ENCODE data around the gene SH3TC1. TPM values are rescaled to one million over a fixed set of nuclear protein-coding genes. Genes with fewer than 3 reads are reported as not detected.

The SH3TC1 gene
- total RNA-seq, 4 donors from 2014 or later: 15.0 to 78.6 (median 41.4) TPM

DNA sequence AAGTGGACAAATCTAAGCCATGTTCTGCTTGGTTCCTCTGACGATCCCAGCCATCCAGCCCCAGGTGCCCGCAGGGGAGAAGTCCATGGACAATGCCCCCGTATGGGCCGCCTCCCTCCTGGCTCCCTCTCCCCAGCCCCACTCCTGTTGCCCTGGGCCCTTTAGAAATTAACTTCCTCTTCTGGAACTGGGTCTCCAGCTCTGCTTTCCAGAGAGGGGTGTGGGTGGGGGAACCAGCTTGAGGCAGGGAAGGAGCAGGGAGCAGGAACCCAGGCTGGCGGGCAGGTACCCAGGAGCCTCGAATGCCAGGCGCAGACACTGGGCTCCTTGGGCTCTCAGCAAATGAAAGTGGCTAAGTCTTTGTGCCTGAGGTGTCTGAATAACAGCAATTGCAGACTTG lies 27.8 kb upstream of the SH3TC1 start:
- intact Hi-C loops (cut with DNase I; ENCODE audit: low total_unique reads) (no loop called here), in situ Hi-C loops (cut with MboI; ENCODE audit: low pct_ligation_motif_present in 1 of 4, low pct_unique_long_range_greater_than_20kb in 1 of 4, low sequenced_read_pairs in 3 of 4) (loop anchor here in 1 of 4 donors (25.0 kb wide), 1 partner anchor 241 kb away; no protein-coding TSS in a partner anchor)
- H3K4me3 ChIP-seq: no peak overlapping the region
- H3K27me3 ChIP-seq: peaks cover 5% of the 10 kb centered on the region
- TF ChIP-seq CTCF (IDR thresholded peaks at IDR 0.05) (no peak), POLR2A (IDR thresholded peaks at IDR 0.05) (no peak)
- H3K4me1 ChIP-seq: no peaks in the 10 kb centered on the region
- no peak for DNase-seq
- H3K27ac ChIP-seq: no peak overlapping the region
- 83% methylated on average over 7 of the region's 7 CpGs; no CpG with 5 or more reads in 1 of the 2 donors for WGBS, 2 donors (ENCODE audit: low coverage in 1 of 2)
- no peaks in the 10 kb centered on the region for H3K36me3 ChIP-seq
- H3K9me3 ChIP-seq: peaks cover 6 to 8% of the 10 kb centered on the region in 2 donors

GRCh38 chr4:8171984-8172924 lies 26.8 kb upstream of the SH3TC1 start:
- Histone ChIP-seq H3K9me3 (peaks cover 6 to 8% of the 10 kb centered on the region in 2 donors), H3K36me3 (no peaks in the 10 kb centered on the region), H3K4me1 (peaks cover 0 to 4% (median 0%) of the 10 kb centered on the region in 4 donors), H3K4me3 (no peak overlapping the region), H3K27me3 (peaks cover 5% of the 10 kb centered on the region), H3K27ac (no peak overlapping the region)
- in situ Hi-C loops (cut with MboI; ENCODE audit: low pct_ligation_motif_present in 1 of 4, low pct_unique_long_range_greater_than_20kb in 1 of 4, low sequenced_read_pairs in 3 of 4): loop anchor here in 1 of 4 donors (25.0 kb wide), 1 partner anchor 240 kb away; no protein-coding TSS in a partner anchor
- DNase-seq: no peak
- TF ChIP-seq CTCF (IDR thresholded peaks at IDR 0.05) (no peak), POLR2AphosphoS5 (IDR thresholded peaks at IDR 0.05) (no peak), POLR2A (IDR thresholded peaks at IDR 0.05) (no peak), EP300 (IDR thresholded peaks at IDR 0.05; ENCODE audit: low read depth) (no peak)
- 50 to 74% methylated on average over 2 to 36 of the region's 36 CpGs for WGBS, 2 donors (ENCODE audit: low coverage in 1 of 2)
- intact Hi-C loops (cut with DNase I; ENCODE audit: low total_unique reads): no loop called here

- DNase-seq: no peak
- Histone ChIP-seq H3K9me3 (peaks cover 0 to 2% of the 10 kb centered on the region in 2 donors), H3K36me3 (no peaks in the 10 kb centered on the region), H3K27ac (no peak overlapping the region), H3K4me1 (peaks cover 0 to 4% (median 0%) of the 10 kb centered on the region in 4 donors), H3K27me3 (peaks cover 5% of the 10 kb centered on the region), H3K4me3 (no peak overlapping the region)
- intact Hi-C loops (cut with DNase I; ENCODE audit: low total_unique reads): no loop called here
- in situ Hi-C loops (cut with MboI; ENCODE audit: low pct_ligation_motif_present in 1 of 4, low pct_unique_long_range_greater_than_20kb in 1 of 4, low sequenced_read_pairs in 3 of 4): loop anchor here in 1 of 4 donors (25.0 kb wide), 1 partner anchor 239 kb away; no protein-coding TSS in a partner anchor
- TF ChIP-seq POLR2AphosphoS5 (IDR thresholded peaks at IDR 0.05) (no peak), CTCF (IDR thresholded peaks at IDR 0.05) (no peak), EP300 (IDR thresholded peaks at IDR 0.05; ENCODE audit: low read depth) (no peak), POLR2A (IDR thresholded peaks at IDR 0.05) (no peak)
- whole genome bisulfite sequencing, 2 donors (ENCODE audit: low coverage in 1 of 2): 65 to 80% methylated on average over 1 to 8 of the region's 13 CpGs
Observed at GRCh38 chr4:8173492-8174242, 25.4 kb upstream of the SH3TC1 start.

DNA sequence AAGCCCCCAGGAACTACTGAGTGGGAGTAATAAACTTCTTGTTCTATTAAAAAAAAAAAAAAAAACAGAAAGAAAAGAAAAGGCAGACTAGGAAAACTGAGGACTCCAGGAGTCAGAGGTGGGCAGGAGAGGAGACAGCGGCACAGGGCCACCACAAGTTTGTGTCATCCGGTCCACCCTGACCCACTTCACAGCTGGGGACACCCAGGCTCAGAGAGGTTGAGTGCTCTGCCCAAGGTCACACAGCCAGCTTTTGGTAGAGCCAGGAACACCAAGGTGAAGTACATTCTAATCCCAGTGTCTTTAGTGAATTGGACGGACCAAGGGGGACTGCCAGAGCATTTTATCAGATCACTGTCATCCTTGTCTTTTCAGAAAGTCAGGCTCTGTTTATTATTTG lies 24.1 kb upstream of the SH3TC1 start:
- intact Hi-C loops (cut with DNase I; ENCODE audit: low total_unique reads): no loop called here
- H3K27me3 ChIP-seq: peaks cover 5% of the 10 kb centered on the region
- DNase-seq: no peak

More for the DNA sequence above, 24.1 kb upstream of the SH3TC1 start:
- Histone ChIP-seq H3K4me1 (peaks cover 0 to 4% (median 0%) of the 10 kb centered on the region in 4 donors), H3K27ac (no peak overlapping the region), H3K9me3 (no peaks in the 10 kb centered on the region), H3K4me3 (no peak overlapping the region), H3K36me3 (no peaks in the 10 kb centered on the region)
- no peak for TF ChIP-seq POLR2A (IDR thresholded peaks at IDR 0.05)
- no peak for TF ChIP-seq EP300 (IDR thresholded peaks at IDR 0.05; ENCODE audit: low read depth)
- TF ChIP-seq POLR2AphosphoS5 (IDR thresholded peaks at IDR 0.05): no peak
- TF ChIP-seq CTCF (IDR thresholded peaks at IDR 0.05): no peak
- in situ Hi-C loops (cut with MboI; ENCODE audit: low pct_ligation_motif_present in 1 of 4, low pct_unique_long_range_greater_than_20kb in 1 of 4, low sequenced_read_pairs in 3 of 4): loop anchor here in 1 of 4 donors (25.0 kb wide), 1 partner anchor 237 kb away; no protein-coding TSS in a partner anchor
- WGBS, 2 donors (ENCODE audit: low coverage in 1 of 2): 95 to 100% methylated on average over 1 to 3 of the region's 3 CpGs

All from transverse colon (tissue), 4 donors.